ENCODE measurements around the gene PRELP. TPM values are rescaled to one million over a fixed set of nuclear protein-coding genes. Genes with fewer than 3 reads are reported as not detected.

Gene PRELP
- total and polyA plus RNA-seq, 2 donors (not counting 3 experiments of a cell fraction or from before 2014, with no cell fraction given): 0.01 TPM; not detected in 1

DNA sequence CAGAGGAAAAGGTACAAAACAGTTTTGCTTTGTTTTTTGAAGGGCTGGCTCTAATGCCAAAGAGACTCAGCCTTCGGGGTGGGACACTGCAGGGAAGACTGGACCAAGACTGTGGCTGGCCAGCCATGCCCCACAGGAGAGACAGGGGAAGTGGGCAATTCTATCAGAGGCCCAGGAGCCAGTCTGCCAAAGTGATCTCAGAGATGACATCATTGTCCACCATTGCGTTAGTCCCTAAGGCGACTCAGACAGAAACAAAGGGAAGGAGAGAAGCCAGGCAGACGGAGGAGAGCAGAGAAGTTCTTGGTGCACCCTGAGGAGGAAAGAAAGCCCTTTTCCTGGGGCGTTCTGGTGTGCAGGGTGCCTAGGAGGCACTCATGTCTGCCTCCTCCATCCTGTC, 44.7 kb downstream of the PRELP start:
- Histone ChIP-seq H4K20me1 (replicated peaks; ENCODE audit: control insufficient read depth, extremely low read depth, insufficient read depth, low read length) (no peaks in the 10 kb centered on the region), H3K9me3 (replicated peaks; ENCODE audit: control insufficient read depth, insufficient read depth, low read length) (no peaks in the 10 kb centered on the region), H2AFZ (ENCODE audit: low read depth, low read length) (peak overlapping the region; percentile 14), H3K27ac (ENCODE audit: insufficient read depth, low read depth, low read length) (no peak overlapping the region), H3K4me1 (ENCODE audit: control insufficient read depth, extremely low read depth, insufficient read depth, low read length) (peaks cover 7% of the 10 kb centered on the region), H3K79me2 (ENCODE audit: control insufficient read depth, insufficient read depth, low read length) (no peaks in the 10 kb centered on the region), H3K9me1 (replicated peaks; ENCODE audit: control insufficient read depth, extremely low read depth, insufficient read depth, low read length) (no peaks in the 10 kb centered on the region), H3K4me2 (ENCODE audit: insufficient read depth, low read length) (no peak overlapping the region), H3K4me3 (replicated peaks in 1 of 3; ENCODE audit: insufficient read depth in 1 of 3, low read depth in 1 of 3, low read length in 3 of 3) (no peak overlapping the region), H3K27me3 (ENCODE audit: control insufficient read depth in 2 of 2, insufficient read depth in 2 of 2, low read length in 2 of 2) (no peaks in the 10 kb centered on the region), H3K9ac (replicated peaks; ENCODE audit: extremely low read depth, insufficient read depth, low read length) (no peak overlapping the region), H3K36me3 (ENCODE audit: control insufficient read depth in 2 of 2, extremely low read depth in 1 of 2, insufficient read depth in 2 of 2, low read length in 2 of 2) (no peaks in the 10 kb centered on the region)
- ChIA-PET POLR2A (no interaction called here), CTCF (interaction anchor here (1.0 to 2.3 kb wide), 4 partner anchors 10 to 182 kb away, joined by 3 to 8 read pairs (median 6); no protein-coding TSS in a partner anchor)
- DNase-seq (ENCODE audit: low read depth, low spot score) (peak; percentile 35), FAIRE-seq (peak; percentile 73)
- TF ChIP-seq FOS (IDR thresholded peaks at IDR 0.05; ENCODE audit: borderline replicate concordance, insufficient read depth, low read length): peak; percentile 43
- TF ChIP-seq JUN (IDR thresholded peaks at IDR 0.05; ENCODE audit: borderline replicate concordance, insufficient read depth, insufficient read length, low read depth): peak; percentile 46
- no peak for TF ChIP-seq POLR2AphosphoS5 (IDR thresholded peaks at IDR 0.05; ENCODE audit: insufficient read depth, low read depth, low read length)
- intact Hi-C loops (cut with micrococcal nuclease): no loop called here
- dilution Hi-C loops (cut with MboI; ENCODE audit: extremely low pct_ligation_motif_present, low sequenced_read_pairs): no loop called here
- no TSS peak for BruUV-seq (replicated peaks)

DNA sequence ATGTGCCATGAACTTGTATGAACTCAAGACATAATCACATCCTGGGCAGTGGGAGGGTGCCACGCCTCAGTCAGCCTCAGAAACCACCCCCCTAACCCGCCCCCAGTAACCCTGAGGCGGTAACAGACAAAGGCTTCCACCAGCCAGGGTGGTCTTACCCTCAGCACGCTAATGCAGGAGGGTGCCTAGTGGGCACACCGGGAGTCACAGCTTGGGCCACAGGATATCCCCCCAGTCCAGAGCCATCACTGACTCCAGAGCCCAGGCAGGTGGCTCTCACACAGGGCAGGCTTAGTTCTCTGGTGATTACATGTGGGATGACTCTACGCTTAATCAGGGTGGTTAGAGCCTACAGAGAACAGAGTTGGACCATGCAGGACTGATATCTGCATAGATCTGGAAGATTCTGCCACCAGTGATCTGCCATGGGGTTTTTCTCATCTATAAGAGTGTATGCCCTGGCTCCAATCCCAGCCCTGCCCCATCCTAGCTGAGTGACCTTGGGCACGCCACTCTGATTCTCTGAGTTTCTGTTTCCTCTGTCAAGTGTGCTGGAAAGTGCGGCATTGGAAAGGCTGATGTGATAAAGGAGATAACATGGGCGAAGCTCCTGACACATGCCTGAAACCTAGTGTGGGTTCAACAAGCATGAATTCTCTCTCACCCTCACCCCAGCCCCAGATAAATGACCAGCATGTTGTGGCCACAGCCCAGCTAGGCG, 45.6 kb downstream of the PRELP start:
- dilution Hi-C loops (cut with MboI; ENCODE audit: extremely low pct_ligation_motif_present, low sequenced_read_pairs): no loop called here
- Histone ChIP-seq H3K36me3 (ENCODE audit: control insufficient read depth in 2 of 2, extremely low read depth in 1 of 2, insufficient read depth in 2 of 2, low read length in 2 of 2) (no peaks in the 10 kb centered on the region), H3K9ac (replicated peaks; ENCODE audit: extremely low read depth, insufficient read depth, low read length) (no peak overlapping the region), H4K20me1 (replicated peaks; ENCODE audit: control insufficient read depth, extremely low read depth, insufficient read depth, low read length) (no peaks in the 10 kb centered on the region), H3K79me2 (ENCODE audit: control insufficient read depth, insufficient read depth, low read length) (no peaks in the 10 kb centered on the region), H3K4me1 (ENCODE audit: control insufficient read depth, extremely low read depth, insufficient read depth, low read length) (peaks cover 7% of the 10 kb centered on the region), H3K4me3 (replicated peaks in 1 of 3; ENCODE audit: insufficient read depth in 1 of 3, low read depth in 1 of 3, low read length in 3 of 3) (no peak overlapping the region), H3K4me2 (ENCODE audit: insufficient read depth, low read length) (no peak overlapping the region), H3K9me3 (replicated peaks; ENCODE audit: control insufficient read depth, insufficient read depth, low read length) (no peaks in the 10 kb centered on the region), H3K9me1 (replicated peaks; ENCODE audit: control insufficient read depth, extremely low read depth, insufficient read depth, low read length) (no peaks in the 10 kb centered on the region), H2AFZ (ENCODE audit: low read depth, low read length) (no peak overlapping the region), H3K27ac (ENCODE audit: insufficient read depth, low read depth, low read length) (no peak overlapping the region), H3K27me3 (ENCODE audit: control insufficient read depth in 2 of 2, insufficient read depth in 2 of 2, low read length in 2 of 2) (no peaks in the 10 kb centered on the region)
- intact Hi-C loops (cut with micrococcal nuclease): no loop called here
- ChIA-PET CTCF (interaction anchor here (0.8 to 1.3 kb wide), 3 partner anchors 12 to 33 kb away, joined by 3 to 4 read pairs (median 3); no protein-coding TSS in a partner anchor), POLR2A (no interaction called here)
- BruUV-seq (replicated peaks): no TSS peak
- DNase-seq (ENCODE audit: low read depth, low spot score) (no peak), FAIRE-seq (peak; percentile 35)
- TF ChIP-seq EZH2 (IDR thresholded peaks at IDR 0.05; ENCODE audit: borderline replicate concordance, low read depth, low read length, severe bottlenecking): no peak
- TF ChIP-seq POLR2A (IDR thresholded peaks at IDR 0.05; ENCODE audit: low read depth, low read length): no peak
- TF ChIP-seq FOS (IDR thresholded peaks at IDR 0.05; ENCODE audit: borderline replicate concordance, insufficient read depth, low read length): no peak
- TF ChIP-seq JUN (IDR thresholded peaks at IDR 0.05; ENCODE audit: borderline replicate concordance, insufficient read depth, insufficient read length, low read depth): no peak
- TF ChIP-seq POLR2AphosphoS5 (IDR thresholded peaks at IDR 0.05; ENCODE audit: insufficient read depth, low read depth, low read length): no peak
- TF ChIP-seq MYC (IDR thresholded peaks at IDR 0.05; ENCODE audit: low read depth, low read length): no peak
- TF ChIP-seq, protein P1, sequence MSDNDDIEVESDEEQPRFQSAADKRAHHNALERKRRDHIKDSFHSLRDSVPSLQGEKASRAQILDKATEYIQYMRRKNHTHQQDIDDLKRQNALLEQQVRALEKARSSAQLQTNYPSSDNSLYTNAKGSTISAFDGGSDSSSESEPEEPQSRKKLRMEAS (IDR thresholded peaks at IDR 0.05; ENCODE audit: insufficient read depth, insufficient read length): no peak
- TF ChIP-seq, protein P2, sequence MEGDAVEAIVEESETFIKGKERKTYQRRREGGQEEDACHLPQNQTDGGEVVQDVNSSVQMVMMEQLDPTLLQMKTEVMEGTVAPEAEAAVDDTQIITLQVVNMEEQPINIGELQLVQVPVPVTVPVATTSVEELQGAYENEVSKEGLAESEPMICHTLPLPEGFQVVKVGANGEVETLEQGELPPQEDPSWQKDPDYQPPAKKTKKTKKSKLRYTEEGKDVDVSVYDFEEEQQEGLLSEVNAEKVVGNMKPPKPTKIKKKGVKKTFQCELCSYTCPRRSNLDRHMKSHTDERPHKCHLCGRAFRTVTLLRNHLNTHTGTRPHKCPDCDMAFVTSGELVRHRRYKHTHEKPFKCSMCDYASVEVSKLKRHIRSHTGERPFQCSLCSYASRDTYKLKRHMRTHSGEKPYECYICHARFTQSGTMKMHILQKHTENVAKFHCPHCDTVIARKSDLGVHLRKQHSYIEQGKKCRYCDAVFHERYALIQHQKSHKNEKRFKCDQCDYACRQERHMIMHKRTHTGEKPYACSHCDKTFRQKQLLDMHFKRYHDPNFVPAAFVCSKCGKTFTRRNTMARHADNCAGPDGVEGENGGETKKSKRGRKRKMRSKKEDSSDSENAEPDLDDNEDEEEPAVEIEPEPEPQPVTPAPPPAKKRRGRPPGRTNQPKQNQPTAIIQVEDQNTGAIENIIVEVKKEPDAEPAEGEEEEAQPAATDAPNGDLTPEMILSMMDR (IDR thresholded peaks at IDR 0.05; ENCODE audit: extremely low read depth in 1 of 2, insufficient read depth in 1 of 2, low read depth in 1 of 2, low read length in 2 of 2): no peak
- TF ChIP-seq GATA2 (IDR thresholded peaks at IDR 0.05; ENCODE audit: insufficient read depth, insufficient read length, low read depth, low read length): no peak

Measured in endothelial cell of umbilical vein (primary cell).